Fibroblast of the aortic adventitia (primary cell): ENCODE data around the gene ANKRD65. TPM values are rescaled to one million over a fixed set of nuclear protein-coding genes. Genes with fewer than 3 reads are reported as not detected.
"Not testable (repeated sequence)": the region's sequence is repeated elsewhere in the genome, so short reads cannot be mapped to it uniquely, and the experiment has no call there.

ENCODE experiments used
- DNase-seq: peaks from one replicate; pipeline ENCODE4 v3.0.0-alpha.2; 2010; ENCODE audit warnings: low read depth
- H3K4me3 ChIP-seq: 2 replicates; pipeline ENCODE4 v1.5.1; 2011; ENCODE audit warnings: low read depth, mild to moderate bottlenecking, control low read depth, low read length, moderate library complexity
- CTCF ChIP-seq: IDR thresholded peaks from 2 replicates; pipeline ENCODE4 v1.5.1; 2011; ENCODE audit warnings: mild to moderate bottlenecking, low read length, control low read depth, inconsistent platforms; ENCODE audit not compliant: insufficient read depth
- total RNA-seq: library from RNA; depleted of rRNA; stranded (reverse); fragments of >200 nt; gene quantifications from 2 replicates; pipeline ENCODE4 v1.2.3, GENCODE V29; 2012; ENCODE audit warnings: low replicate concordance

The ANKRD65 gene
- 1.7 and 2.4 TPM in 2 replicates for total RNA-seq

GRCh38 chr1:1421147-1421906 lies at the start of gene ANKRD65:
TSS of gene ANKRD65 (minus strand) at chr1:1421276. CDS start at chr1:1421005, 271 bp downstream.
- DNase-seq: no peak
- no peak for TF ChIP-seq CTCF
- H3K4me3 ChIP-seq: no peak within 1 kb of the TSS

- not testable (repeated sequence) for H3K4me3 ChIP-seq, DNase-seq
These were observed 47.3 kb upstream of the ANKRD65 start for GRCh38 chr1:1468196-1468985.

GRCh38 chr1:1463312-1463711 lies 42.2 kb upstream of the ANKRD65 start:
- no peak overlapping the region for H3K4me3 ChIP-seq
- TF ChIP-seq CTCF: no peak
- DNase-seq: no peak

- no peak for TF ChIP-seq CTCF
- H3K4me3 ChIP-seq: no peak overlapping the region
- DNase-seq: peak; percentile 29
These were observed 41.4 kb upstream of the ANKRD65 start for GRCh38 chr1:1462318-1462966.

GRCh38 chr1:1461721-1462317 lies 40.7 kb upstream of the ANKRD65 start:
- no peak for TF ChIP-seq CTCF
- no peak for DNase-seq
- no peak overlapping the region for H3K4me3 ChIP-seq

- no peak for DNase-seq
- H3K4me3 ChIP-seq: no peak overlapping the region
- no peak for TF ChIP-seq CTCF
These were observed 39.6 kb upstream of the ANKRD65 start for GRCh38 chr1:1460540-1461130.

GRCh38 chr1:1459711-1460110 lies 38.6 kb upstream of the ANKRD65 start:
- not testable (repeated sequence) for H3K4me3 ChIP-seq, DNase-seq

- not testable (repeated sequence) for H3K4me3 ChIP-seq, DNase-seq
These were observed 38.1 kb upstream of the ANKRD65 start for GRCh38 chr1:1459156-1459555.

GRCh38 chr1:1456683-1457255 lies 35.7 kb upstream of the ANKRD65 start:
- not testable (repeated sequence) for H3K4me3 ChIP-seq, DNase-seq

GRCh38 chr1:1455934-1456333 lies 34.9 kb upstream of the ANKRD65 start:
- DNase-seq, H3K4me3 ChIP-seq: not testable (repeated sequence)
